OCI-LY7 (cell line): ENCODE measurements around the gene ART1.

Source experiments
- EZH2phosphoT487 ChIP-seq: fragments of 200-600 bp; sonication (generic); IDR thresholded peaks from 2 replicates; pipeline ENCODE4 v1.6.1; 2018; ENCODE audit warnings: low read depth, borderline replicate concordance, mild to moderate bottlenecking, mixed run types, antibody characterized with exemption, low read length, moderate library complexity, mixed read lengths
- TF ChIP-seq, protein P1 (sequence below): fragments of 200-600 bp; sonication (generic); conservative IDR thresholded peaks from 2 replicates; pipeline ENCODE4 v1.5.1; 2014; ENCODE audit warnings: mild to moderate bottlenecking, antibody characterized with exemption, low read length, moderate library complexity, mixed read lengths

DNA sequence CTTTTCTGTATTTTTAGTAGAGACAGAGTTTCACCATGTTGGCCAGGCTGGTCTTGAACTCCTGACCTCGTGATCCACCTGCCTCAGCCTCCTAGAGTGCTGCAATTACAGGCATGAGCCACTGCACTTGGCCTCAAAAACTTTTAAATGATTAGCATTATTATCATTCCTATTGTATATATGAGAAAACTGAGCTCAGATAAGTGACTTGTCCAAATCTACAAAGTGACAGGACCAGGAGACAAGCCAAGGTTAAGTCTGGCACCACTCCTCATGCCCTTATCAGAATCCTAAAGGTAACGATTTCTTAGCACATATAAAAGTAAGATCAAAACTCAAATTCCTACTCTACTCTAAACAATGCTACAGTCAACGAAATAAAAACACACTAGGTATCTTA is 58.5 kb downstream of the ART1 start:
- TF ChIP-seq, protein P1, sequence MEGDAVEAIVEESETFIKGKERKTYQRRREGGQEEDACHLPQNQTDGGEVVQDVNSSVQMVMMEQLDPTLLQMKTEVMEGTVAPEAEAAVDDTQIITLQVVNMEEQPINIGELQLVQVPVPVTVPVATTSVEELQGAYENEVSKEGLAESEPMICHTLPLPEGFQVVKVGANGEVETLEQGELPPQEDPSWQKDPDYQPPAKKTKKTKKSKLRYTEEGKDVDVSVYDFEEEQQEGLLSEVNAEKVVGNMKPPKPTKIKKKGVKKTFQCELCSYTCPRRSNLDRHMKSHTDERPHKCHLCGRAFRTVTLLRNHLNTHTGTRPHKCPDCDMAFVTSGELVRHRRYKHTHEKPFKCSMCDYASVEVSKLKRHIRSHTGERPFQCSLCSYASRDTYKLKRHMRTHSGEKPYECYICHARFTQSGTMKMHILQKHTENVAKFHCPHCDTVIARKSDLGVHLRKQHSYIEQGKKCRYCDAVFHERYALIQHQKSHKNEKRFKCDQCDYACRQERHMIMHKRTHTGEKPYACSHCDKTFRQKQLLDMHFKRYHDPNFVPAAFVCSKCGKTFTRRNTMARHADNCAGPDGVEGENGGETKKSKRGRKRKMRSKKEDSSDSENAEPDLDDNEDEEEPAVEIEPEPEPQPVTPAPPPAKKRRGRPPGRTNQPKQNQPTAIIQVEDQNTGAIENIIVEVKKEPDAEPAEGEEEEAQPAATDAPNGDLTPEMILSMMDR, result no peak
- no peak for TF ChIP-seq EZH2phosphoT487
